Measurements from ENCODE around the gene RDH16.
A peak's percentile ranks its signal among the peaks of the same experiment; 100 is the strongest.

The RDH16 gene

DNA sequence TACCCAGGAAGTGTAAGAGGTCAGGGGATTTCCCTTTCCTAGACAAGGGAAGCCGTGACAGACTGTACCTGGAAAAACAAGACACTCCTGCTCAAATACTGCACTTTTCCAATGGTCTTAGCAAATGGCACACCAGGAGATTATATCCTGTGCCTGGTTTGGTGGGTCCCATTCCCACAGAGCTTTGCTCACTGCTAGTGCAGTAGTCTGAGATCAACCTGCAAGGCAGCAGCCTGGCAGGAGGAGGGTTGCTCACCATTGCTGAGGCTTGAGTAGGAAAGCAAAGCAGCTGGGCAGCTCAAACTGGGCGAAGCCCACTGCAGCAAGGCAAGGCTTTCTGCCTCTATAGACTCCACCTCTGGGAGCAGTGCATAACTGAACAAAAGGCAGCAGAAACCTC, 1.0 kb upstream of the RDH16 start:
- peaks cover 0 to 24% (median 0%) of the 10 kb centered on the region in 10 experiments; a peak in 7 of 20 replicates for H3K4me1 ChIP-seq
- no peak overlapping the region for H3K9ac ChIP-seq
- H4K20me1 ChIP-seq, result no peaks in the 10 kb centered on the region
- H3K9me3 ChIP-seq (replicated peaks in 1 of 11), result peaks cover 11 to 32% (median 23%) of the 10 kb centered on the region in 11 experiments; a peak in 21 of 22 replicates
- no peak overlapping the region for H3K4me3 ChIP-seq
- H3K27ac ChIP-seq, result no peak overlapping the region
- no peaks in the 10 kb centered on the region for H3K36me3 ChIP-seq
- TF ChIP-seq Cebpa-rat (IDR thresholded peaks at IDR 0.05), result no peak
- no peak overlapping the region for H3K4me2 ChIP-seq
- H3K27me3 ChIP-seq, result no peaks in the 10 kb centered on the region

DNA sequence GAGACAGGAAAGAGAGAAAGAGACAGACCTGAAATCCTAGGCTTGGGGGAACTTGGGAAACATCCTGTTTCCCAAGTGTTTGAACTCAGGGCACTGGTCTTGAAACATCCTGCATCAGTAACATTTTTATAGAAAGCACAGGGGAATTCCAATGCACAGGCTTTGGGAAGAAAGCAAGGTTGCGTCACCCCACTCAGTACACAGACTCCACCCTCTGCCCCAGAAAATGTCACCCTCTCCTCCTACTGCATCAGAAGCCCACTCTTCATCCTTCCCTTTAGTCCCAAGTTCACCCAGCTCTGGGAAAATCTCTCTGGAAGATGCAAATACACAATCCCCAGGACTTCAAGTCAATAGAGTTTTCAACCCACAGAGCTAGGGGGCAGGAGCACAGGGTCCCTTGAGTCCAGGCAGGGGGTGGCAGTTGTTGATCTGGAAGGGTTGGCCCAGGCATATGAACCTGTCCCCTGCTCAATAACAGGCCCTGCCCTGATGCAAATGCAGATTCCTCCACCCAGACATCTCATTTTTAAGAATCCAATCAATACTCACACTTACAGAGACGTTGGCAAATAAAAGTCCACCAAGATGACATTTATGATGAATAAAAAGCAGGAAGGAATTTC, 1.7 kb downstream of the RDH16 start:
- Histone ChIP-seq H3K9me3 (replicated peaks in 1 of 11) (peaks cover 10 to 25% (median 13%) of the 10 kb centered on the region in 11 experiments; a peak in 20 of 22 replicates), H3K9ac (no peak overlapping the region), H3K4me1 (peaks cover 0 to 18% (median 0%) of the 10 kb centered on the region in 10 experiments; a peak in 6 of 20 replicates), H3K27ac (no peak overlapping the region), H3K4me3 (no peak overlapping the region), H3K36me3 (no peaks in the 10 kb centered on the region), H4K20me1 (no peaks in the 10 kb centered on the region), H3K27me3 (no peaks in the 10 kb centered on the region), H3K4me2 (peak overlapping the region in 4 of 11 experiments; percentile 29 to 46 (median 35); a peak in 5 of 22 replicates)
- TF ChIP-seq Cebpa-rat (IDR thresholded peaks at IDR 0.05), result peak in 2 of 11 experiments; percentile 18 to 36; a peak in 1 of 22 replicates

DNA sequence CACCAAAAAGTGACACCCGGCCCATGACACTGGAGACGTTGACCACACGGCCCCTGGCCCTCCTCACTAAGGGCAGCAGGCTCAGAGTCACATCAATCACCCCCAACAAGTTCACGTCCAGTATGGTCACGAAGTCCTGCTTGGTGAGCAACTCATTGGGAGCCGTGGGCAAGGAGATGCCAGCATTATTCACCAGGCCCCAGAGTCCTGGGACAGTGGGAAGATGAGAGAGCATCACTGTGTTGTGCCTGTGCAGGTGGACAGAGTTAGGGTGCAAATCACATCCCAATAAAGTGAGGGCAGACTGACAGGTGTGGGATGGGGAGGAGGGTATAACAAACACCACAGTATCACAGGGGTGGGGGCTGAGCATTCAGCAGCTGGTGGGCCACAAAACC, 2.5 kb downstream of the RDH16 start:
- no peaks in the 10 kb centered on the region for H3K27me3 ChIP-seq
- H3K4me1 ChIP-seq, result peaks cover 0 to 18% (median 0%) of the 10 kb centered on the region in 10 experiments; a peak in 6 of 20 replicates
- peaks cover 10 to 25% (median 13%) of the 10 kb centered on the region in 11 experiments; a peak in 20 of 22 replicates for H3K9me3 ChIP-seq (replicated peaks in 1 of 11)
- no peaks in the 10 kb centered on the region for H3K36me3 ChIP-seq
- no peak for TF ChIP-seq Cebpa-rat (IDR thresholded peaks at IDR 0.05)
- H3K9ac ChIP-seq, result no peak overlapping the region
- H3K4me3 ChIP-seq, result no peak overlapping the region
- peak overlapping the region in 4 of 11 experiments; percentile 29 to 46 (median 35); a peak in 3 of 22 replicates for H3K4me2 ChIP-seq
- H4K20me1 ChIP-seq, result no peaks in the 10 kb centered on the region
- H3K27ac ChIP-seq, result no peak overlapping the region

DNA sequence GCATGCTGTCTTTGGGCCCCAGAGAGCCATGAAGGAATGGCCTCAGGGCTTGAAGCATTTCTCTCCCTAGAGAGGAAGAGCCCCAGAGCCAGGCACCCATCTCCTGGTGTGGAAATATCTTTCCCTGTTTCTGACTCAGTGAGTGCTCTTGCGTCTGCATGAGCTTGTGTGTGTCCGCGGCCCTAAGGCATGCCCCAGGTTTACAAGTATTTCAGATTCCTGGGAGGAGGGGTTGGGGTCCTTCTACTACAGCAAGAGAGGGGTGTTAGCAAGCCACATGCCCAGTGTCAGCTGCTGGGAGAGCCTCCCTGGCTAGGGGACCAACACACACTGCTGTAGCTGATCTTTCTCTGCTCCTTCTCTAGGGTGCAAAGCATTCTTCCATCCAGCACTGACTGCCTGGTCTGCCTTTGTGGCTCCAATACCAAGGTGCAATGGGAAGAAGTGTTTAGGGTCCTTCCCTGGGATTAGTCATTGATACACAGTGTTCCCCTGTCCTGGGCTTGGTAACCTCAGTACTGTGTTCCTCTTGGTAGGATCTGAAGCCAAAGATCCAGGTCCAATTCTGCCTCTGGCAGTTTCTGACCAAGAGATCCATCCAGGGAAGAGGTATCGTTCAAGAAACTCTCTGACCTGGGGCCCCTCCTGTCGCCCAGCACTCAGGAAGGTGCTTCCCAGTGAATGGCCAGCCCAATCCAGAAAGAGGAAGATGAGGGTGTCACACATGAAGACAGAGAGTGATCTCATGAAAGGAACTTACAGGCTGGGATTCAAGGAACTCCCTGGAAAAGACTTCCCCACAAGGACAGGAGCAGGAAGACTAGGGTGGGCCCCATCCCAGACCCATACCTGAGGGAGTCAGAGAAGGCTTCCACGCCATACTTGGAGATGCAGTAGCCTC, 3.1 kb downstream of the RDH16 start:
- no peaks in the 10 kb centered on the region for H4K20me1 ChIP-seq
- H3K4me2 ChIP-seq, result peak overlapping the region in 2 of 11 experiments; percentile 35 to 46; a peak in 2 of 22 replicates
- peaks cover 0 to 18% (median 0%) of the 10 kb centered on the region in 10 experiments; a peak in 6 of 20 replicates for H3K4me1 ChIP-seq
- H3K9me3 ChIP-seq (replicated peaks in 1 of 11), result peaks cover 10 to 23% (median 13%) of the 10 kb centered on the region in 11 experiments; a peak in 20 of 22 replicates
- no peak for TF ChIP-seq Cebpa-rat (IDR thresholded peaks at IDR 0.05)
- H3K4me3 ChIP-seq, result no peak overlapping the region
- no peaks in the 10 kb centered on the region for H3K27me3 ChIP-seq
- H3K36me3 ChIP-seq, result no peaks in the 10 kb centered on the region
- no peak overlapping the region for H3K9ac ChIP-seq
- H3K27ac ChIP-seq, result no peak overlapping the region

DNA sequence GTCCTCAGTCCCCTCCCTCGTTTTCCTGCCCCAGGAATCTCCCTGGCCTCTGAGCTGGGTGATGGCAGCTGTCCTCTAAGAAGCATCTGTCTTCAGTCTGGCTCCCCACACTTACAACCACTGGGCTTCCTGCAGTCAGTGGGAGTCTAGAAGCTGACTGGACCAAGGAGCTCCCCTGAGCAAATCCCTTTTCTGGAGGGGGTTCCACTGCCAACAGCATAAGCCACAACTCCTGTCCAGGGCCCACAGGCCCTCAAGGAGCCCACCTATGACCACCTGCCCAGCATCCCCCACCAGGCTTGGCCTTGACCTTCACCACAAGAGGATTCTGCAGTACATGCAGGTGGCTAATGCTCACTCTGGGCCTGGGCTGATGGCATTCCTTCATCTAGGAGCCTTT, 4.1 kb downstream of the RDH16 start:
- Histone ChIP-seq H3K36me3 (no peaks in the 10 kb centered on the region), H3K27ac (no peak overlapping the region), H3K4me3 (no peak overlapping the region), H3K9me3 (replicated peaks in 1 of 11) (peaks cover 3 to 13% (median 7%) of the 10 kb centered on the region in 11 experiments; a peak in 19 of 22 replicates), H3K4me1 (peaks cover 0 to 18% (median 0%) of the 10 kb centered on the region in 10 experiments; a peak in 6 of 20 replicates), H3K9ac (no peak overlapping the region), H4K20me1 (no peaks in the 10 kb centered on the region), H3K27me3 (no peaks in the 10 kb centered on the region), H3K4me2 (no peak overlapping the region)
- no peak for TF ChIP-seq Cebpa-rat (IDR thresholded peaks at IDR 0.05)

DNA sequence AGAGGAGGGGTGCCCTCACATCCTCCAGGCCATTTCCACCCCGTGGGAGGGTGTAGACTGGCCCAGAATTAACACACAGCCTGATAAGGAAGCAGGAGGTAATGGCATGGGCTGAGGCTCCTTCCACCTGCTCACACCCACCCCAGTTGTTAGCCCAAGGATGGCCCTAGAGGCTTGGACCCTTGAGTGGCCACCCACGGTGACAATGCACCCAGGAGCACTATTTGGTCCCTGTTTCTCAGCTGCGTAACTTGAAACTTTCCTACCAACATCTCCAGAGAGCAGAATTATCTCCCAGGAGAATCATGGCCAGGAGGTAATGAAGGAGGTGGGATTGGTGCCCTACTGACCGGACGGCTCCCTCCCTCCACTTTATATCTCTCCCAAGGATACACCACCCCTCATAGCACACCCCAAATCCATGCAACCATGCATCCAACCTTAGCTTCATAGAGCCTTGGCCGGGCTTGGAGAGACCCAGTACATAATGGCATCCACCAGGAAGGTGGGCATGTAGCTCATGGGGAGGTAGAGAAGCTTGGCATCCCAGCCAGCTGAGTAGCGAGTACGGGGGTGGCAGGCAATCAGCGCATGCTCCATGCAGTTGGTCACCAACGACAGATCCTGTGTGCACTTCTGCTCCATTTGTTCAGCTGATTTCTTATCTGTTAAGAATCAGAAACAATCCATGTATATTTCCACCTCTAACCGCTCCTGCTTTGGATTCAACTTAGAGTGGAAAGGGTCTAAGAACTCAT, 5.6 kb downstream of the RDH16 start:
- no peak for TF ChIP-seq Cebpa-rat (IDR thresholded peaks at IDR 0.05)
- no peak overlapping the region for H3K27ac ChIP-seq
- H3K36me3 ChIP-seq, result no peaks in the 10 kb centered on the region
- H4K20me1 ChIP-seq, result no peaks in the 10 kb centered on the region
- H3K4me2 ChIP-seq, result no peak overlapping the region
- no peaks in the 10 kb centered on the region for H3K27me3 ChIP-seq
- H3K4me1 ChIP-seq, result peaks cover 0 to 18% (median 0%) of the 10 kb centered on the region in 10 experiments; a peak in 6 of 20 replicates
- H3K4me3 ChIP-seq, result no peak overlapping the region
- peaks cover 0 to 13% (median 0%) of the 10 kb centered on the region in 11 experiments; a peak in 4 of 22 replicates for H3K9me3 ChIP-seq (replicated peaks in 1 of 11)
- no peak overlapping the region for H3K9ac ChIP-seq

DNA sequence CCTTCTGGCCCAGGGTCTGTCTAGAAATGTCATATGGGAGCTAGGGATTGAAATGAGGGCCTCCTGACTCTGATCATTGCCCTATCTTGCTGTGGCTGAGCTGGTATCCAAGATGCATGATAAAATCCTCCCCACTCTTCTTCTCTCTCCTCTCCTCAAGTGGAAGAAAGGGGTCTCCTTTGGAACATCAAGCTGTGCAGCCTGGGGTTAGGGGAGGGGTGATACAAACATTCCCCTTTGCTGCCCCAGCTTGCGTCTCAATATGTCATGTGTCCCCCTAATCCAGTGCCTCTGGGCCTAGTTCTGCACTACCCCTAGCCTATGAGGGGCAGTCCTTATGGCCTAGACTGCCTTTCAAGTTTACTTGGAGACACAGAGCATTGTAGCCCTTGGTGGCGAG, 8.5 kb downstream of the RDH16 start:
- Histone ChIP-seq H3K9ac (no peak overlapping the region), H3K4me3 (no peak overlapping the region), H3K4me1 (no peaks in the 10 kb centered on the region), H3K36me3 (no peaks in the 10 kb centered on the region), H3K4me2 (no peak overlapping the region), H3K9me3 (replicated peaks in 1 of 11) (peaks cover 0 to 20% (median 4%) of the 10 kb centered on the region in 11 experiments; a peak in 16 of 22 replicates), H4K20me1 (no peaks in the 10 kb centered on the region), H3K27ac (no peak overlapping the region), H3K27me3 (no peaks in the 10 kb centered on the region)
- no peak for TF ChIP-seq Cebpa-rat (IDR thresholded peaks at IDR 0.05)

DNA sequence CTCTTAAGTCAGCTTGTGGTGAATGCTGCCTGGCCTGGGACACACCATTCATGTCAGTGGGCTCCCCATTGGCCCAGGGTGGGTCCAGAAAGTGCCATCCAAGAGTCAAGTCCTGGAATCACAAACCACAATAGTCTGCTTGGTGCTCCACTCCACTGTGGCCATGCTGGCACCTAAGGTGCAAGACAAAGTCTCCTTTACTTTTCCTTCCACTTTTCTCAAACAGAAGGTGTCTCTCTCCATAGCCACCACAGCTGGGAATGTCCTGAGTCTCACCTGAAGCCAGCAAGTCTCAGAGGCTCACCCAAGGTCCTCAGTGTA, 9.0 kb downstream of the RDH16 start:
- no peaks in the 10 kb centered on the region for H3K4me1 ChIP-seq
- no peaks in the 10 kb centered on the region for H3K27me3 ChIP-seq
- no peak overlapping the region for H3K9ac ChIP-seq
- H3K27ac ChIP-seq, result no peak overlapping the region
- no peak overlapping the region for H3K4me2 ChIP-seq
- H4K20me1 ChIP-seq, result no peaks in the 10 kb centered on the region
- H3K4me3 ChIP-seq, result no peak overlapping the region
- H3K36me3 ChIP-seq, result no peaks in the 10 kb centered on the region
- no peak for TF ChIP-seq Cebpa-rat (IDR thresholded peaks at IDR 0.05)
- H3K9me3 ChIP-seq (replicated peaks in 1 of 11), result peaks cover 3 to 25% (median 9%) of the 10 kb centered on the region in 11 experiments; a peak in 21 of 22 replicates

All from BLaER1 treated with 17β-estradiol and CSF1 and Interleukin-3, amounts not matched to agents 10 nM and 100 nM (cell line).